ENCODE results near the gene THRA. TPM values are rescaled to one million over a fixed set of nuclear protein-coding genes. Genes with fewer than 3 reads are reported as not detected.
A peak's percentile ranks its signal among the peaks of the same experiment; 100 is the strongest.

The THRA gene
- total and polyA plus RNA-seq, 9 of the 15 experiments (the other 6 are each of a cell fraction or from before 2014, with no cell fraction given): 0.34 to 23.4 (median 12.7) TPM

- intact Hi-C loops (cut with micrococcal nuclease) (loop anchor here (10.0 kb wide), 2 partner anchors 147 to 337 kb away; no protein-coding TSS in a partner anchor), in situ Hi-C loops (cut with MboI) (loop anchor here (10.0 to 25.0 kb wide), 2 partner anchors 270 to 337 kb away; partner anchors contain the start of gene CDC6)
- no TSS peak for BruUV-seq (replicated peaks)
- CTCF ChIA-PET (ENCODE audit: low intra/inter-chr PET ratio): no interaction called here
- TF ChIP-seq POLR2A (conservative IDR thresholded peaks at IDR 0.05): 0 out of 2 replicates have a peak, but pooled peaks have one; percentile 27
- TF ChIP-seq POLR2G (IDR thresholded peaks at IDR 0.05; ENCODE audit: low read depth, low read length): peak; percentile 43
- TF ChIP-seq EWSR1 (IDR thresholded peaks at IDR 0.05; ENCODE audit: borderline replicate concordance, low read depth, partially characterized antibody): no peak
- TF ChIP-seq CREB5 (CRISPR knock-in tag; IDR thresholded peaks at IDR 0.05): no peak
- TF ChIP-seq ZNF175 (CRISPR knock-in tag; IDR thresholded peaks at IDR 0.05; ENCODE audit: low read depth): no peak
- TF ChIP-seq ZNF263 (CRISPR knock-in tag; IDR thresholded peaks at IDR 0.05; ENCODE audit: borderline replicate concordance): peak; percentile 77
- Histone ChIP-seq H3K4me2 (ENCODE audit: insufficient read depth, low read length) (no peak overlapping the region), H4K20me1 (replicated peaks; ENCODE audit: control insufficient read depth, insufficient read depth, low read length) (no peaks in the 10 kb centered on the region), H3K9ac (ENCODE audit: insufficient read depth in 1 of 2, low read depth in 2 of 2, low read length in 2 of 2) (peak overlapping the region in 1 of 2 experiments; percentile 73; a peak in 1 of 4 replicates), H3K36me3 (ENCODE audit: control insufficient read depth, insufficient read depth, low read length) (peaks cover 39% of the 10 kb centered on the region; the same call in 2 of the 3 replicates), H3K27ac (ENCODE audit: extremely low read depth, low read depth, low read length) (no peak overlapping the region), H3K79me2 (ENCODE audit: control insufficient read depth, insufficient read depth, low read length) (no peaks in the 10 kb centered on the region), H3K27me3 (ENCODE audit: control insufficient read depth in 2 of 2, insufficient read depth in 2 of 2, low read length in 2 of 2) (no peaks in the 10 kb centered on the region), H3K4me1 (replicated peaks in 1 of 2; ENCODE audit: control insufficient read depth in 2 of 2, insufficient read depth in 2 of 2, low read length in 2 of 2) (peaks cover 5 to 65% of the 10 kb centered on the region in 2 experiments; a peak in 3 of 5 replicates), H2AFZ (ENCODE audit: low read depth, low read length) (no peak overlapping the region), H3K9me1 (ENCODE audit: control insufficient read depth, insufficient read depth, low read length) (no peaks in the 10 kb centered on the region), H3K9me3 (replicated peaks; ENCODE audit: control insufficient read depth, insufficient read depth, low read depth, low read length) (no peaks in the 10 kb centered on the region), H3K4me3 (no peak overlapping the region)
- POLR2A ChIA-PET: interaction anchor here (0.7 to 1.3 kb wide), 2 partner anchors 15 to 233 kb away, joined by 3 read pairs; no protein-coding TSS in a partner anchor
- no peak for ATAC-seq
- 44% methylated on average over 15 of the region's 15 CpGs for WGBS (ENCODE audit: insufficient coverage, low coverage, missing lambda C conversion rate)
- no peak for DNase-seq (ENCODE audit: extremely low read depth in 1 of 4, low spot score in 3 of 4)
- no peak for FAIRE-seq
Observed at GRCh38 chr17:40017422-40018080, 45.2 kb upstream of the THRA start.

Measured in K562 (cell line).